ENCODE results near the gene CCDC148.
A peak's percentile ranks its signal among the peaks of the same experiment; 100 is the strongest.

The CCDC148 gene

DNA sequence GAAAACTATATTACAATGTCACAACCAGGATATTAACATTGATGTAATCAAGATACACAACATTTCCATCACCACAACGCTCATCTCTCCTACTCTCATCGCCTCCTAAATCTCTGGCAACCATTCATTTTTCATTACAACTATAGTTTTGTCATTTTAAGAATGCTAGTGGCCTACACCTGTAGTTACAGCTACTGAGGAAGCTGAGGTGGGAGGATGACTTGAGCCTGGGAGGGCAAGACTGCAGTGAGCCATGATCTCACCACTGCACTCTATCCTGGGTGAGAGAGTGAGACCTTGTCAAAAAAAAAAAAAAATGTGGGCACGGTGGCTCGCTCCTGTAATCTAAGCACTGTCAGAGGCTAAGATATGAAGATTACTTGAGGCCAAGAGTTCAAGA is 10.7 kb upstream of the CCDC148 start:
- TF ChIP-seq, protein P1, sequence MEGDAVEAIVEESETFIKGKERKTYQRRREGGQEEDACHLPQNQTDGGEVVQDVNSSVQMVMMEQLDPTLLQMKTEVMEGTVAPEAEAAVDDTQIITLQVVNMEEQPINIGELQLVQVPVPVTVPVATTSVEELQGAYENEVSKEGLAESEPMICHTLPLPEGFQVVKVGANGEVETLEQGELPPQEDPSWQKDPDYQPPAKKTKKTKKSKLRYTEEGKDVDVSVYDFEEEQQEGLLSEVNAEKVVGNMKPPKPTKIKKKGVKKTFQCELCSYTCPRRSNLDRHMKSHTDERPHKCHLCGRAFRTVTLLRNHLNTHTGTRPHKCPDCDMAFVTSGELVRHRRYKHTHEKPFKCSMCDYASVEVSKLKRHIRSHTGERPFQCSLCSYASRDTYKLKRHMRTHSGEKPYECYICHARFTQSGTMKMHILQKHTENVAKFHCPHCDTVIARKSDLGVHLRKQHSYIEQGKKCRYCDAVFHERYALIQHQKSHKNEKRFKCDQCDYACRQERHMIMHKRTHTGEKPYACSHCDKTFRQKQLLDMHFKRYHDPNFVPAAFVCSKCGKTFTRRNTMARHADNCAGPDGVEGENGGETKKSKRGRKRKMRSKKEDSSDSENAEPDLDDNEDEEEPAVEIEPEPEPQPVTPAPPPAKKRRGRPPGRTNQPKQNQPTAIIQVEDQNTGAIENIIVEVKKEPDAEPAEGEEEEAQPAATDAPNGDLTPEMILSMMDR (IDR thresholded peaks at IDR 0.05; ENCODE audit: extremely low read depth, missing control alignments): no peak
- no peak for DNase-seq (ENCODE audit: low spot score)

DNA sequence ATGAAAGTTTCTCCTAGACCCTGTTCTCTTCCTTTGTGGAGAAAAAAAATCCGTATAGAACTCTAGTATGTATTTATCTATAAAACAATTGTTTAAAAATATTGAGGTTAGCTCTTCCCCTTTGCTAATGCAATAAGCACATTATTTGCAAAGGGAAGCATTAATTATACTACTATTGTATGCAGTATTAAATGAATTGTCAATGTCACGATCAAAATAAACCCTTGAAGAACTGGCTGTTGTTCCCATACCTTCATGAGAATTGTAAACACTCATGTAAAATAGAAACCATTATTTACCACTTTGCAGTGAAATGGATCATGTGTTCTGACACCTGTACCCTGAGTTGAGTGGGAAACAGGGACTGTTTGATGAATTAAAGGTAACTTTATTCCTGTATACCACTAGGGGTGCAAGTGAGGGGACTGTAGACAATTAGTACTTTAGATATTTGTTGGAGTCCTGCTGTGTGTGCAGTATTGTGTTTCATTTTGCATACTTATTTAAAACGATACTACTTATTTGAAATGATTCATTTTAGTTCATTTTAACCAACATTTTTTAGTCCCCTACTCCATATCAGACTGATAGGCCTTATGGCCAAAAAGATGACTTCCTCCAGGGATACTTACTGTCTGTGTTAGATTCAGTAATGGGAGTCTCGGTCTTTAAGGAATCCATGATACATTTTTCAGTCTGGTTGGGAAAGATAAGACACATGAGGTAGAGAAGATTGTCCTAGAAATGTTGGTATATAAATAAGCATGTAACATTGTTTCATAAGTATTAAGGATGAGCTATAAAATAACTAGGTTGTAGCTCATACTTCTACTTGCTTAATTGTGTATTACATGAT is 8.1 kb upstream of the CCDC148 start:
- peak; percentile 42 for DNase-seq (ENCODE audit: low spot score)
- TF ChIP-seq, protein P1 (IDR thresholded peaks at IDR 0.05; ENCODE audit: extremely low read depth, missing control alignments): peak; percentile 18

- no peak for DNase-seq (ENCODE audit: low spot score)
- TF ChIP-seq, protein P1 (IDR thresholded peaks at IDR 0.05; ENCODE audit: extremely low read depth, missing control alignments): no peak
These were observed 7.0 kb upstream of the CCDC148 start for GRCh38 chr2:158463496-158464095.

DNA sequence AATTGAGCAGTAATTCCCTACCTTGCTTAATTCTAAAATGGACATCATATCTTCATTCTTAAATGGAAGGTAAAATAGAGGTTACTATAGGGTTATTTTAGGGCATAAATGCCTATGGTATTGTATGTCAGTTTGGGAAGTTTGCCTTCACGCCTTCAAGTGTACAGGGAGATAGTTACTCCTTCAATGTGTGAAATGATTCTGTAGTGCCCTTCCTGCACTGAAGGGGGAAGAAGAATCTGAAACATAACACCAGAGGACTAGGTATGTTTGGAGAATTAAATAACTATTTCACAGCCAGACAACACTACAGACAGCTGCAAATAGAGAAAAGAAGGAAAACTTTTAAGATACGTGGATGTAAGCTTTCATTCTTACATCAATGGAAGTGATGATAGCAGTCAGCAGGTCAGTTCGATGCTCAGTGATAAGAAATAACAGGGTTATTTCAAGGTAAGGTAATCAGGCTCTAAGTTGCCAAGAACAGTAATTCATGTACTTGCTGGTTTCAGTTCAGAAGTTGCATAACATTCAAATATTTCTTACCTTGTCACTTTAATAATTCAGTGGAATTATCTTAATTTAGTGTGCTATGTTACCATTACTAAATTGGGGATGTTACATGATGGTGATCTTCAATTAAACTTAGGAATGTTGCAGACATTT is 4.2 kb upstream of the CCDC148 start:
- TF ChIP-seq, protein P1 (IDR thresholded peaks at IDR 0.05; ENCODE audit: extremely low read depth, missing control alignments): no peak
- no peak for DNase-seq (ENCODE audit: low spot score)

- TF ChIP-seq, protein P1 (IDR thresholded peaks at IDR 0.05; ENCODE audit: extremely low read depth, missing control alignments): no peak
- no peak for DNase-seq (ENCODE audit: low spot score)
These were observed 2.8 kb upstream of the CCDC148 start for GRCh38 chr2:158459161-158460003.

DNA sequence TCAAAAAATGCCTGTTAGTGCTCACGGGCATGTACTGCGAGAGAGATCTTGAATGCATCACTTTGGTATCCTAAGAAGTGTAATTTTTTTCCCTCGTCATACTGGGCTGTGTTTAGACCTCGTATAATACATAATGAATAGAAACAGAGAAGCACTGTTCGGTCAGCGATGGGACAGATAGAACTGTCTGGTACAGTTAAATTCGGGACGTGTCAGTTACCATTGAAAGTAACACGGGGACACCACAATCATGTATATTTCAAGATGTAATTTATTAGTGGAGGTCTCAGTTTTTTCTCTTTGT is 2.0 kb upstream of the CCDC148 start:
- no peak for DNase-seq (ENCODE audit: low spot score)
- TF ChIP-seq, protein P1 (IDR thresholded peaks at IDR 0.05; ENCODE audit: extremely low read depth, missing control alignments): no peak

Data from GM20000 (cell line).